CD4-positive, alpha-beta T cell (primary cell): ENCODE results near the gene TOPAZ1. TPM values are rescaled to one million over a fixed set of nuclear protein-coding genes. Genes with fewer than 3 reads are reported as not detected.

Experiments used
- ATAC-seq: fragments of 200-7000 bp; cut with Tn5 transposase; one replicate; pipeline ENCODE4 v1.10.0; 2022; ENCODE audit warnings: mild to moderate bottlenecking; ENCODE audit not compliant: poor library complexity
- CTCF ChIA-PET: fragments of 350-600 bp; sonication (Branson Sonifier 250); formaldehyde crosslinking; loops from one replicate; lab custom pipeline; 2021; ENCODE audit warnings: antibody characterized with exemption, inconsistent platforms; lab: Charles Lee
- POLR2A ChIA-PET: fragments of 350-600 bp; sonication (Branson Sonifier 250); formaldehyde crosslinking; loops from one replicate; lab custom pipeline; 2021; ENCODE audit warnings: antibody characterized with exemption, inconsistent platforms; lab: Charles Lee
- DNase-seq, 14 experiments: peaks; one replicate each; pipeline ENCODE4 v3.0.0-alpha.2; 2013 to 2020; ENCODE audit warnings: mixed read lengths in 2 of 14
- H3K27ac ChIP-seq, 2 donors: one replicate each; pipeline versions ENCODE4 v1.5.1 to v1.7.0; 2013; ENCODE audit warnings: low read length in 2 of 2, low read depth in 1 of 2, mild to moderate bottlenecking in 1 of 2
- H3K27me3 ChIP-seq, 2 experiments: 1 replicate in 1 of 2; 2 replicates in 1 of 2; pipeline versions ENCODE4 v1.6.1 to v1.7.0; 2013; ENCODE audit warnings: low read length in 2 of 2, control low read depth in 1 of 2, mild to moderate bottlenecking in 1 of 2, moderate library complexity in 1 of 2; ENCODE audit not compliant: insufficient read depth in 2 of 2, control insufficient read depth in 1 of 2
- H3K36me3 ChIP-seq: one replicate; pipeline ENCODE4 v1.6.1; 2013; ENCODE audit warnings: low read length, control low read depth; ENCODE audit not compliant: insufficient read depth
- H3K4me1 ChIP-seq: one replicate; pipeline ENCODE4 v1.6.1; 2013; ENCODE audit warnings: low read length, control low read depth; ENCODE audit not compliant: insufficient read depth
- H3K4me3 ChIP-seq: one replicate; pipeline ENCODE4 v1.5.1; 2013; ENCODE audit warnings: mild to moderate bottlenecking, low read length, moderate library complexity
- H3K9me3 ChIP-seq, 2 experiments: 1 replicate in 1 of 2; 2 replicates in 1 of 2; pipeline versions ENCODE4 v1.6.1 to v1.7.0; 2013; ENCODE audit warnings: low read length in 2 of 2, mild to moderate bottlenecking in 2 of 2, control low read depth in 1 of 2, moderate library complexity in 1 of 2; ENCODE audit not compliant: control insufficient read depth in 1 of 2, insufficient read depth in 1 of 2
- H3K27ac Mint-ChIP-seq: one replicate; pipeline ENCODE4 v1.8.0; 2020; ENCODE audit warnings: mixed read lengths
- H3K27me3 Mint-ChIP-seq: one replicate; pipeline ENCODE4 v1.8.0; 2021; ENCODE audit warnings: mixed read lengths
- H3K36me3 Mint-ChIP-seq: one replicate; pipeline ENCODE4 v1.8.0; 2021; ENCODE audit warnings: low read depth, mixed read lengths
- H3K4me1 Mint-ChIP-seq: one replicate; pipeline ENCODE4 v1.8.0; 2021; ENCODE audit warnings: low read depth, mixed read lengths
- H3K4me3 Mint-ChIP-seq: one replicate; pipeline ENCODE4 v1.8.0; 2020; ENCODE audit warnings: mild to moderate bottlenecking, mixed read lengths
- H3K9me3 Mint-ChIP-seq: one replicate; pipeline ENCODE4 v1.8.0; 2020; ENCODE audit warnings: mixed read lengths
- intact Hi-C, 2 experiments: fragments of 100-400 bp; cut with DNase I in 1 of 2; cut with micrococcal nuclease in 1 of 2; formaldehyde crosslinking; loops; one replicate each; pipeline versions ENCODE4 v1.15.1 to v1.9.0; 2023 to 2025; cut with DNase I, micrococcal nuclease
- total RNA-seq, 174 experiments: library from RNA in 2 of 174; stranded (reverse) in 2 of 174; gene quantifications; one replicate each; pipeline ENCODE4 v1.2.3 and lab custom pipeline; 2021 to 2026
- TF ChIP-seq, protein P1 (sequence below): fragments of 200-600 bp; IDR thresholded peaks from one replicate; pipeline ENCODE4 v1.8.0; 2022; ENCODE audit warnings: antibody characterized with exemption, mild to moderate bottlenecking

Gene TOPAZ1
- total RNA-seq, 2 experiments from 2014 or later, result not detected

DNA sequence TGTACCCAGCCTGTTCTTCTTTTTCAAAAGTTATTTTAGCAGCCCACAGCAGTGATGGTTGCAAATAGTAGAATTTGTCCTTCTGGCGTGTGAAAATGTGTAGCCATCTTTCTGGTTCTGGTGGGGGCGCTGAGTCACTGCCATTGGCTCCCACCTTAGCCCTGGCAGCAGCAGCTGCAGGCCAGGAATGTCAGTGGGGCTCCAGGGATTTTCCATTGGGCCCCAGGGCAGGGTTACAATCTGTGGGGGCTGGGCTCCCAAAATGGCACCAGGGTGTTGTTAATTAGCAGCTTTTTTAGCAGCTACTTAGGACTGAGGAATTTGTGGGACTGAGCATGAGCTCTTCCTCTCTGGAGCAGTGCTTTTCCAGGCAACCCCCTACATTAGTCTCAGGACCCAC is 38.9 kb downstream of the TOPAZ1 start:
- Histone ChIP-seq H3K9me3 (peaks cover 0 to 4% of the 10 kb centered on the region in 2 experiments), H3K4me1 (no peaks in the 10 kb centered on the region), H3K36me3 (no peaks in the 10 kb centered on the region), H3K4me3 (no peak overlapping the region), H3K27ac (no peak overlapping the region), H3K27me3 (peaks cover 5 to 10% of the 10 kb centered on the region in 2 experiments)
- Mint-ChIP-seq H3K27me3 (peaks cover 20% of the 10 kb centered on the region), H3K36me3 (no peaks in the 10 kb centered on the region), H3K4me1 (no peaks in the 10 kb centered on the region), H3K9me3 (peaks cover 6% of the 10 kb centered on the region), H3K27ac (no peak overlapping the region), H3K4me3 (no peak overlapping the region)
- TF ChIP-seq, protein P1, sequence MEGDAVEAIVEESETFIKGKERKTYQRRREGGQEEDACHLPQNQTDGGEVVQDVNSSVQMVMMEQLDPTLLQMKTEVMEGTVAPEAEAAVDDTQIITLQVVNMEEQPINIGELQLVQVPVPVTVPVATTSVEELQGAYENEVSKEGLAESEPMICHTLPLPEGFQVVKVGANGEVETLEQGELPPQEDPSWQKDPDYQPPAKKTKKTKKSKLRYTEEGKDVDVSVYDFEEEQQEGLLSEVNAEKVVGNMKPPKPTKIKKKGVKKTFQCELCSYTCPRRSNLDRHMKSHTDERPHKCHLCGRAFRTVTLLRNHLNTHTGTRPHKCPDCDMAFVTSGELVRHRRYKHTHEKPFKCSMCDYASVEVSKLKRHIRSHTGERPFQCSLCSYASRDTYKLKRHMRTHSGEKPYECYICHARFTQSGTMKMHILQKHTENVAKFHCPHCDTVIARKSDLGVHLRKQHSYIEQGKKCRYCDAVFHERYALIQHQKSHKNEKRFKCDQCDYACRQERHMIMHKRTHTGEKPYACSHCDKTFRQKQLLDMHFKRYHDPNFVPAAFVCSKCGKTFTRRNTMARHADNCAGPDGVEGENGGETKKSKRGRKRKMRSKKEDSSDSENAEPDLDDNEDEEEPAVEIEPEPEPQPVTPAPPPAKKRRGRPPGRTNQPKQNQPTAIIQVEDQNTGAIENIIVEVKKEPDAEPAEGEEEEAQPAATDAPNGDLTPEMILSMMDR, result no peak
- CTCF ChIA-PET, result no interaction called here
- no peak for ATAC-seq
- no peak for DNase-seq
- POLR2A ChIA-PET, result no interaction called here
- intact Hi-C loops, result no loop called here

DNA sequence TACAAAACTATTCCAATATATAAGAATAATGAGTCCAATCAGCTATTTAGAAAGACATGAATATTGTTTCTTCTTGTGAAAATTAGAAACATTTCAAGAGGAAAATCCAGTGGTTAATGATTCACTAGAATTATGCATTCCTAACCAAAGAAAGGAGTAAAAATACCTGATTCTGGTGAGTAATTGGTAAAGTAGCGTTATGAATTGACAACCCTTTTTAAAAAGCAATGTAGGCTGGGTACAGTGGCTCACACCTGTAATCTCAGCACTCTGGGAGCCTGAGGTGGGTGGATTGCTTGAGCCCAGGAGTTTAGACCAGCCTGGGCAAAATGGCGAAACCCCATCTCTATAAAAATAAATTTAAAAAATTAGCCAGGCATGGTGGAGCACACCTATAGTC is 43.3 kb downstream of the TOPAZ1 start:
- H3K4me3 Mint-ChIP-seq, result no peak overlapping the region
- Histone ChIP-seq H3K27ac (no peak overlapping the region), H3K9me3 (no peaks in the 10 kb centered on the region), H3K4me1 (no peaks in the 10 kb centered on the region), H3K27me3 (peaks cover 5 to 10% of the 10 kb centered on the region in 2 experiments), H3K36me3 (no peaks in the 10 kb centered on the region), H3K4me3 (no peak overlapping the region)
- ATAC-seq (no peak), DNase-seq (no peak)
- ChIA-PET POLR2A (no interaction called here), CTCF (no interaction called here)
- peaks cover 7% of the 10 kb centered on the region for H3K27me3 Mint-ChIP-seq
- TF ChIP-seq, protein P1, result no peak
- H3K36me3 Mint-ChIP-seq, result no peaks in the 10 kb centered on the region
- H3K4me1 Mint-ChIP-seq, result no peaks in the 10 kb centered on the region
- H3K9me3 Mint-ChIP-seq, result no peaks in the 10 kb centered on the region
- intact Hi-C loops, result no loop called here
- no peak overlapping the region for H3K27ac Mint-ChIP-seq

DNA sequence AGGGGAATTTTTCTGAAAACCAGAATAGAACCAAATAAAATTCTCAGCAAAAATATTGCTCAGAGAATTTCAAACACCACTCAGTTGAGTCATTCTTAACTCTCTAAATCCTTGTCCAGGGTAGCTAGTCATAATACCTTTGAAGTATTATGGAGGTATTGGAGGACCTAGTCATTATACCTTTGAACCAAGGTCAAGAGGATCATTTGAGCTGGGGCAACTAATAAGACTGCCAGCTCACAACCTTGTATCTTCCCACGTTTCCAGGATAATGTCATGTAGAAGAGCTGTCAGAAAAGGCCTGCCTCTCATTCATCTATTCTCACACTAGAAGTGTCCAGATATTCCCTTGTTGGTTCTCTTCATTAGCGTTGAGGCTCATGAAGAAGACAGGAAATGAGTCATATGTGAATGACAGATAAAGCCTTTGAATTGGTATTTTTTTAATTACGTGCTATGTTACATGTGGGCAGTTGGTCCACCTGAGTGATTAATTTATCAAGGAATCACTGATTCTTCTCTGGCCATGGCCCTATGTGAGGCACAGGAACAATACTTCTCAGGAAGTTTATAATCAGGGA is 48.3 kb downstream of the TOPAZ1 start:
- POLR2A ChIA-PET, result no interaction called here
- CTCF ChIA-PET, result interaction anchor here (0.5 kb wide), 1 partner anchor 1338 kb away, joined by 5 read pairs; no protein-coding TSS in a partner anchor

More for the DNA sequence above, 48.3 kb downstream of the TOPAZ1 start:
- peaks cover 19% of the 10 kb centered on the region for H3K27me3 Mint-ChIP-seq
- H3K9me3 Mint-ChIP-seq, result no peaks in the 10 kb centered on the region
- intact Hi-C loops, result no loop called here
- ATAC-seq (no peak), DNase-seq (no peak)
- no peaks in the 10 kb centered on the region for H3K36me3 Mint-ChIP-seq
- H3K27ac Mint-ChIP-seq, result no peak overlapping the region
- H3K27ac ChIP-seq, result no peak overlapping the region
- H3K4me1 Mint-ChIP-seq, result no peaks in the 10 kb centered on the region
- H3K9me3 ChIP-seq, result no peaks in the 10 kb centered on the region
- no peak overlapping the region for H3K4me3 ChIP-seq
- no peaks in the 10 kb centered on the region for H3K4me1 ChIP-seq
- H3K27me3 ChIP-seq, result peaks cover 5 to 7% of the 10 kb centered on the region in 2 experiments
- TF ChIP-seq, protein P1, result no peak
- no peak overlapping the region for H3K4me3 Mint-ChIP-seq
- H3K36me3 ChIP-seq, result no peaks in the 10 kb centered on the region
